ENCODE data around the gene IDH3G.
A peak's percentile ranks its signal among the peaks of the same experiment; 100 is the strongest.
"Not testable (repeated sequence)": the region's sequence is repeated elsewhere in the genome, so short reads cannot be mapped to it uniquely, and the experiment has no call there.

IDH3G gene

DNA sequence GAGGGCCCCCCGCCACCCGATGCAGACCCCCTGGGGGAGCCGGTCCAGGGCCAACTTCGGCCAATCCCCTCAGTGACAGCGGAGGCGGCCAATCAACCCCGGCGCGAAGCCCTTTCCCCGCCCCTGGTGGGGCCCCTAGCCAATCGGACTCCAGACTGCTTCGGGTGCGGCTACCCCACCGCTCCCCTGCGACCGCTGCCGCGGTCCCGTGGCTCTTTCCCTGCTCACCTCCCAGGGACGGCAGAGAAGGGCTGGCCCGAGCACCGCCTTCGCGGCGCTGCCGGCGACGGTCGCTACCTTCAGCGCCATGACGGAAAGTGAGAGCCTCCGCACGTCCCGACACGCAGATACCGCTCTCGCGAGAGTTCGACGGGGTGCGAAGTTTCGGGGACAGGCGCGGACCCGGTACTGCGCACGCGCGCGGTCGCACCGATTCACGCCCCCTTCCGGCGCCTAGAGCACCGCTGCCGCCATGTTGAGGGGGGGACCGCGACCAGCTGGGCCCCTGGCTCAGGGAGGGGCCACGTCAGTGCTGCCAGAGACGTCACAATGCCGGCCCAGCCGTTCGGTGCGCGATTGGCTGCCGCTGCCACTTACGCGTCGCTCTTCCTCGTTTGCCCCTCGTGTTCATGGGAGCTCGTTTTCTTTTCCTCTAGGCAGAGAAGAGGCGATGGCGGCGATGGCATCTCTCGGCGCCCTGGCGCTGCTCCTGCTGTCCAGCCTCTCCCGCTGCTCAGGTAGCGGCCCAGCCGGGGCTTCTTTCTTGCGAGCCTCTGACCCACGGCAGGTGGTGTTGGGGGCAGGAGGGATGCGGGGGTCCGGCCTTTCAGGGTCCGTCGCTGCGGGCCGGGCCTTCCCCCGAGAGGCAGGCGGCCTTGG is at the start of gene IDH3G, which contains the start of gene SSR4:
TSS of gene IDH3G (minus strand) at position 358 of the 879 bp plus-strand sequence. CDS start at position 309, 49 bp downstream.
TSS of gene SSR4 (plus strand) at position 651 of the 879 bp plus-strand sequence. CDS start at position 671, 20 bp downstream.
- peak; percentile 96 for DNase-seq

DNA sequence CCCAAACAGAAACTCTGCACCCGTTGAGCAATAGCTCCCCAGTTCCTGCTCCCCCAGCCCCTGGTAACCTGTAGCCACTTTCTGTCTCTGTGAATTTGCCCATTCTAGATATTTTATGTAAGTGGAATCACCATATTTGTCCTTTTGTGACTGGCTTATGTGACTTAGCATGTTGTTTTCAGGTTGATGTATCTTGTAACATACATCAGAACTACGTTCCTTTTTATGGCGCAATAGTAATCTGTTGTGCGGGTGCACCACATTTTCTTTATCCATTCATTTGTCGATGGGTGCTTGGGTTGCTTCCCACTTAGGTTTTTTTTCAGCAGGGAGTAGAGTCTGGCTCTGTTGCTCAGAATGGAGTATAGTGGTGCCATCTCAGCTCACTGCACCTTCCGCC is 42.7 kb upstream of the IDH3G start:
- no peak for DNase-seq

DNA sequence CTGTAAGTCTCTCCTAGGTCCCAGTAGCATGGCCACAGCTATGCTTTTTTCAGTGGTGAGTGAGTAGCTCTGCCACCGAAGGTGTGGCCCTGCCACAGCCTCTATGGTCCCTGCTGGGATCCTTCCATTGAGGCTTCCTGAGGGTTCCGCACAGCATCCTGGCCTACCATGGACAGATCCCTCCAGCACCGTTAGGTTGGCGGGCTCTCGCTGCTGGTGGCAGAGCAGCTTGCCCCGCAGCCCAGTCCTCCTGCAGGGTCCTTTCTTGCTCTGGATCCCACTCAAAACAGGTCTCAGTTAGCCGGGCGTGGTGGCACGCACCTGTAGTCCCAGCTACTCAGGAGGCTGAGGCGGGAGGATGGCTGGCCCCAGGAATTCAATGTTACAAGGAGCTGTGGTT is 38.6 kb upstream of the IDH3G start:
- no peak for DNase-seq

DNA sequence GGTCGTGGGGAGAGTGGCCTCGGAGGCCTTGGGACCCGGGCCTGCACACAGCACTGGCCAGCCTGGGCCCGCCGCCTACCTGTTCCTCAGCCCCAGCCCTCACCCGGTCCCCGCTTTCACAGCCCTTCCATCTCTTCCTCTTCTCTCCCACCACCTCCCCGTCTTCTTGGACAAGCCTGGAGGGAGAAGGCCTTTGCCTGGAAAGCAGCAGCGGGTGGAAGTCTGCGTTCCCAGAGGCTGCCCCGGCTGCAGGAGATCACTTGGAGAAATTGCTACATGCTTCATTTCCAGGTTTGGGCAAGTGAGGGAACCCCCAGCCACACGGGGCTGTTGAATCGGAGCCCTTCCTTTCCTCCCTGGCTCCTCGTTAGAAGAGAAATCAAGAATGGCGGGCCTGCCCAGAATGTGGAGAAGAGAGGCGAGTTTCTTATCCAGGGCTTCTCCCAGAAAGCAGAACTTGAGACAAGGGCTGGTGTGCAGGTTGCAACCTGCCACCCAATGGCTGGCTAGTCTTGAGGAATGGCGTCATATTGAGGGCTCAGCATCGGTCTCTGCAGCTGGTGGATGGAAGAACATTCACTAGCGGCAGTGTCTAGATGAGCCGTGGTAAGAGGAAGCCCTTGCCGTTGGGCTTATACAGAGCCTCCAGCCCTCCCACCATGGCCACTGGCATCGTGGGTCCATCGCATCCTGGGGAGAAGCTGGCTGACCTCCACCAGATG is 37.4 kb upstream of the IDH3G start:
- DNase-seq, result peak; percentile 29

DNA sequence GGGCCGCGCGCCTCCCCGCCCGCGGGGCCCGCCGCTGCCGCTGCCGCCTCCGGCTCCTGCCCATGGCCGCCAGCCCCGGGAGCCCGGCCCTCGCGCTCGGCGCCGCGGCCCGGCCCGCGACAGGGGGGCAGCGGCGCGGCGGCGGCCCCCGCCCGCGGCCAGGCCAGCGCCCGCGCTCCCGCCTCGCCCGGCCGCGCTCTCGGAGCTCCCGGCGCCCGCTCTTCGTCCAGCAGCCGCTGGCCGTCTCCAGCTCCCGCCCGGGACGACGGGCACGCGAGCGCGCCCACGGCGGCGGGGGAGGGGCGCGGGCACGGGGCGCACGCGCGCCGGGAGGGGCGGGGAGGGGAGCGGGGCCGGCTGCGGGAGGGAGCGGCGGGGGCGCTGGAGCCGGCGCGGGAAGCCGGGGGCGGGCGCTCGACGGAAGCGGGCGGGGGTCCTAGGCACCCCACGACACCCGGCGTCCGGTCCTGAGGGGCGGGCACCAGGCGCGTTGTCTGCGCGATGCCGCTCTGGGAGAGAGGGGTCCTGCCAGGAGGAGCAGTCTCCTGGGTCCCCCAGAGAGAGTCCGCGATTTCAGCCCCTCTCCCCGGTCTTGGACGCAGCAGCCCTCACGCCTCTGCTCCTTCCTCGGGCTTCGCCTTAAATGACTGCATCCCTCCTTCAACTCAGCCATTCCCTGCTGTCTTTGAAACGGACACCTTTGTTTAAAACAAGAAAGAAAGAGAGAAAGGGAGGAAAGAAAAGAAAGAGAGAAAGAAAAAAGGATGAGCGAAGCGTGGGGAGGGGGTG is 36.7 kb upstream of the IDH3G start:
- peak; percentile 47 for DNase-seq

DNA sequence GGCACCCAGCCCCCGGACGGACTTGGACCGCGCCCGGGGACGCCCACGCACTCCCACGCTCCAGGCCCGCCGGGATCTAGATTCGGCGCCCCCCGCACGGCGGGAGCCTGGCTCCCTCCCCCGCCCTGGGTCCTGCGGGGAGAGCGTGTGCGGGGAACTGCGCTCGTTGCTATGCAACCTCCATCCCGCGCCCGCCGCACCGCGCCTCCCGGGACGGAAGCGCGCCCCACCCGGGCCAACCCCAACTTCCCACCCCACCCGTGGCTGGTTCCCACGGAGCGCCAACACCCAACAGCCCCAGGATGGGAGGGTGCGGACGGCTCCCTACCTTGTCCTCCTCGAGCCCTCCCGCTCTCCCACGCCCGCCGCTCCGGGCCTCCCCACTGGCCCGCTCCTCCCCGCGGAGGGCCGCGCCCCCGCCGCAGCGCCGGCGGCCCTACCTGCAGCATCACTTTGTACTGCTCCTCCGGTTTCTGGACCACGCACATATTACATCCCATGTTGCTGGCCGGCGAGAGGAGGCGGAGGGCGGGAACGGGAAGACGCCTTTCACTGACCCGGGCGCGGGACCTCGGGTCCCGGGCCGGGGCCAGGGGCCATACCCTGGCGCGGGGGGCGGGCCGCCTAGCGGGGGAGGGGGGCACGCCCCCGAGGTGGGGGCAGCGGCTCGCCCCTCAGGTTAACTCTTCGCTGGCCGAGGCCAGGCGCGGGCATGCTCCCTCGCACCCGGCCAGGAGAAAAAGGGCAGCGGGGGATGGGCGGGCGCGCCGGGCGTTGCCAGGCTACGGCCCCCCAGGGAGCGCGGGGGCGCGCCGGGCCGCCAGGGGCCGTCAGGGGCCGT is 35.8 kb upstream of the IDH3G start, which contains the start of gene PDZD4:
TSS of gene PDZD4 (minus strand) at position 746 of the 841 bp plus-strand sequence. CDS start at position 500, 246 bp downstream.
- peak; percentile 27 for DNase-seq

DNA sequence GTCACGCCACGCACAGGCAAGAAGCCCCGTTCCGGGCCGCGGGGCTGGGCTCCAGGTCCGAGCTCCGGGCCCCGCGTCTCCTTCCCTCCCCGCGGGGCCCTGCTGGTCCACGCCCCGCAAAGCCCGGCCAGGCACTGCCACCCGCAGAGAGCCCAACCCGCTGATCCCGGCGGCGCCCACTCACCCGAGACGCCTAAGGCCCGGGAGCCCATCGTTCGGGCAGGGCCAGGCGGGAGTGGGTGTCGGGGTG is 35.3 kb upstream of the IDH3G start:
- peak; percentile 49 for DNase-seq

DNA sequence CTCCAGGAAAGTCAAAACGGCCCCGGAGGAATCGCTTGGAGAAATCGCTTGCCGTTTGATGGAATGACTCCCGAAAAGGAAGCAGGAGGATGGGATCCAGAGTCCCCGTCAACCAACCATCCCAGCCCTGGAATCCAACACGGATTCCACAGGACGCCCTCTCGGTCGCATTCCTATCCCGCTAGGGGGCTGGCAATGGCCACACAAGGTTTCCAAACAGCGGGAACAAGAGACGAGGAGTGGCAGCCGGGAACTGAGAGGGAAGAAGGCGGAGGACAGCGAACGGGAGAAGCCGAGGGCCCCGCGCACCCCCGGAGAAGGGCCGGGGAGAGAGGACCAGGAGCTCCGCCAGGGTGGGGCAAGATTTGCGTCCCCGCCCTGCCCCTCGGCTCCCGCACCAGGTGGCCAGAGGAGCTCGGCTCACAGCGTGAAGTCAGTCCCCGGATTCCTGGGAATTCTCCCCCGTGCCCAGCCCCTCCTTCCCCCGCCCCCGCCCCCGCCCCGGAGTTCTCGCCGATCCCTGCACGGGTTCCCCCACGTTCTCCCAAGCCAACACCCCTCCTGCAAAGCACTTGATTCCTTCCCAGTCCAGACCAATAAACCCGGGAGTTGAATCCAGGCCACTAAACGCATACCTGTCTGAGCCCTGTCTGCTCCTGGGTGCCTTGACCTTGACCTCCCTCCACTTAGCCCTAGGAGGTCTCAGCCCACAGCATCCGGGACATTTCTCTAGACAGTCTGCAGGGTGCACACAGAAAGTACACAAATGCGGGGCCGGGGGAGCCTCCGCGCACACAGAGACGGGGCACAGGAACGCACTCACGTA is 34.8 kb upstream of the IDH3G start:
- peak; percentile 34 for DNase-seq

DNA sequence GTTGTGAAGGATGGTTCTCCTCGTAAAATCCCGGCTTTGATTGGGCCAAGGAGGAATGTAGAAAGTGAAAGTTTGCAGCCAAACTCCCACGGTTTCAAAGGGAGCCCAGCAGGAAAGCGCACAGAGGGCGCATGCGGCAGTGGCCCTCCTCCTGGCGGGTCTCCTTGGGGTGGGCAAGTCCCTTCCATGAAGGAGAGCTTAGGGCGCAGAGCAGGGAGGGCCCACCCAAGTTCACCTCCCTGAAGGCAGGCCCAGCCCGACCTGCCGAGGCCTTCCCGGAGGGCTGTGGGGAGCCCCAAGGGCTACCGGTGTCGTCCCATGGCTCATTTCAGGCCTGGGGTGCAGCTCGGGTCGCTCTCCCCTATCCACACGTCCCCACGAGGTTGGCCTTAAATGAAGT is 34.1 kb upstream of the IDH3G start:
- DNase-seq, result no peak

DNA sequence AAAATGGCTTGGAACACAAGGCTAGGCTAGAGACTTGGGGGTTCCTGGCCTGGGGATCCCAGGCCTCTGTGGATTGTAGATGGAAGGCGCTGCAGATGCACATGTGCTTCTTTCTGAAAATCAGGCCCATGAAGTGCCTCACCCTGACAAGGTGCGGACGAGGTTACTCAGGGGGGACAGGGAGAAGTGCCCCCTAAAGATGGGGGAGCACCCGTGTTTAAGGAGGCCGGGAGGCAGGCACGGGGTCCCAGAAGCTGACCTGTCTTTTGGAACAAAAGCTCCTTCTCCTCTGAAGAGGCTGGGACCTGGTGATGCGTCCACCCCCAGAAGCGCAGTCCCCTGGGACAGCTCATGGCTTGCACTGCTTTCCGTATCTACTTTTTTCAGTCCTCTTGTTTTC is 33.7 kb upstream of the IDH3G start:
- DNase-seq, result no peak

DNA sequence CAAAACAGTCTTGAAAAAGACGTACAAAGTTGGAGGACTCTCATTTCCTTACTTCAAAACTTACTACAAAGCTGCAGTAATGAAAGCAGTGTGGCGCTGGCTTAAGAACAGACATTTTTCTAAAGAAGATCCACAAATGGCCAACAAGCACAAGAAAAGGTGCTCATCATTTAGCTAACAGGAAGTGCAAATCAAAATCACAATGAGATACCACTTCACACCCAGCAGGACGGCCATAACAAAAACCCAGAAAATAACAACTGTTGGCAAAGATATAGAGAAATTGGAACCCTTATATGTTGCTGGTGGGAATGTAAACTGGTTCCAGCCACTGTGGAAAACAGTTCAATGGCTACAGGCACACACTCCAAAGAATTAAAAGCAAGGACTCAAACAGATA is 32.8 kb upstream of the IDH3G start:
- no peak for DNase-seq

DNA sequence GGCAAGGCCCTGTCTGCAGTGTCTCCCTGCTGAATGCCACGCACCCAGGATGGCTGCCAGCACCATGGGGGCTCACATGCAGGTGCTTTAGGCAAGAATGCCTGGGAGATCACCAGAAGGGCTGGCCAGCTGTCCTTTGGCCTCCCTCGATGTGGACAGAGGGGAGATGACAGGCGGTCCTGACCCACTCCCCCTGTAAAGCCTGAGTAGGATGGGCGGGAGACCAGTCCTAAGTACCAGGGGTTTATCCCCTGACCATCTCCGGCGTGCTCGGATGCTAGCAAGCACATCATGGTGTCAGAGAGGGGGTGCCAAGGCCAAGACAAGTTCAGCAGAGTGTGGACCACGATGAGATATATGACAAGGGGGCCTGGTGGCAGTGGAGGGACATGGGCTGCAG is 30.9 kb upstream of the IDH3G start:
- DNase-seq, result no peak

DNA sequence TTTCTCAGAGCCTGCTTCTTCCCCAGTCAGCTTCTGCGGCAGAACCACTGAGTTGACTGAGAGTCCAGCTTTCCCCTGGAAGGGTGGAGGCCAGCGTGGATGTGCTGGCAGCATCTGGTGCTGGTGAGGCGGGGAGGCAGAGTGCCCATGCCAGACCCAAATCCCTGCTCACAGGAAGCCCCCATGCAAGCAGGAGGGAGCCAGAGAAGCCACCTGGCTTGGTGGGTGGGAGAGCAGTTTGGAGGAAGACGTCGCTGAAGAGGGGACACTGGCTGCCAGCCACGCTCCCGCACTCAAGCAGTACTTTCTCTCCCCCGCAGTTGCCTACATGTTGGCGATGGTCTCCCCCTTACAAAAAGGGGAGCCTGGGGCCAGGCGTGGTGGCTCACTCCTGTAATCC is 30.2 kb upstream of the IDH3G start:
- no peak for DNase-seq

DNA sequence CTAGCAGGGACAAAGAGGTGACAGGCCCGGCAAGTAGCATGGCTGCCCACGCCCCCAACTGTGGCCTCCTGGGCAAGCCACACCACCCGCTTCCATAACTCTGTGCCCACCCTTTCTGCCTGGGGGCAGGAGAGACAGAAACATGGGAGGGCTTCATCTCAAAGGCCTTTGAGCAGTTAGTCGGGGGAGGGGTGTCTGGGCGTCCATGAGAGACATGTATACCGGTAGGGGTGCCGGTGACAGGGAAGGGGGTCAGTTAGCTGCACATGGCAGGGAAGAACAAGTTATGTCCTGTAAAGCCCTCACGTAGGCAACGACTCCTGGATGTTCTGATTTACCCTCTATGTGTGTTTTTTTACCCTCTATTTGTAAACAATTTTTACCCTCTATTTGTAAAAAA is 26.9 kb upstream of the IDH3G start:
- no peak for DNase-seq

DNA sequence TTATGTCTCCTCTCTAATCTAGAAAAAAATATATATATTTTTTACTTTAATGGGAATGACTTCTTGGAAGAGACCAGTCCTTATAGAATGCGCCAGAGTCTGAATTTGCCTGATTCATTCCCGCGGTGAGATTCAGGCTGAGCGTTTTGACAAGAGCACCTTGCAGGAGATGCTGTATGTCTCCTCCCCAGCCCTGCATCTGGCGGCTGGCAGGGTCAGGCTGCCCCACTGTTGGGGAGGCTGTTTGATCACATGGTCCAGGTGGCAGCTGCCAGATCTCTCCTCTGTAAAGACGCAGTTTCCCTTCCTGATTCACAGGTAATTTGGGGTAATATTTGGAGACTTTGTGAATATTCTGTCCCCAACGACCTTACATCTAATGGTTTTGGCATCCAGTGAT is 26.4 kb upstream of the IDH3G start:
- DNase-seq, result no peak

DNA sequence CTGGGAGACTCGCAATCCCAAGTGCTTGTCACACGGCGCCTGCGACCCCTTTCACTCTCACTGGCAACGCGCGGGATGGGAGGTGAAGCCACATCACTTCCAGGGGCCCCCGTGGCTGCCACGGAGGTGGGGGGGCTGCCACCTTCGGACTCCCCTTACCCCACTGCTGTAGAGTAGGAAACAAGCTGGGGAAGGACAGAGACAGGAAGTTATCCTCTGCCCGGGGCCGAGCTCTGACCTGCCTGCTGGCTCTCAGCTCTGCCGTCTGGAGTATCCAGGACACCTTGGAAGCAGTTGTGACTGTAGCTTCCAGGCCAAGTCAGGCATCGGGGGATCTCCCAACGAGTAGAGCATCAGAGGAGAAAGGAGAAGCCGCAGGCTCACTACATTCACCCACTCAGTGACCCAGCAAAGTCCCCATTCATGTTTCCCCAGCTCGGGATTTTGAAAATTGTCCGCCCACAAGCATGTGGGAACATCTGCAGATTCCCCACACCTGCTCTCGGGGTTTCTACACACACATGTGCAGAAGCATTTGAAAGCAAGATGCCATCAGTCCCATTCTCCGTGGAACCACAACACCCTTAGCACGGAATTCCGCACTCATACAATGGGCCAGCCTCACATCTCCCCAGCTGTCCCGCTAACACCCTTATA is 25.3 kb upstream of the IDH3G start:
- no peak for DNase-seq

DNA sequence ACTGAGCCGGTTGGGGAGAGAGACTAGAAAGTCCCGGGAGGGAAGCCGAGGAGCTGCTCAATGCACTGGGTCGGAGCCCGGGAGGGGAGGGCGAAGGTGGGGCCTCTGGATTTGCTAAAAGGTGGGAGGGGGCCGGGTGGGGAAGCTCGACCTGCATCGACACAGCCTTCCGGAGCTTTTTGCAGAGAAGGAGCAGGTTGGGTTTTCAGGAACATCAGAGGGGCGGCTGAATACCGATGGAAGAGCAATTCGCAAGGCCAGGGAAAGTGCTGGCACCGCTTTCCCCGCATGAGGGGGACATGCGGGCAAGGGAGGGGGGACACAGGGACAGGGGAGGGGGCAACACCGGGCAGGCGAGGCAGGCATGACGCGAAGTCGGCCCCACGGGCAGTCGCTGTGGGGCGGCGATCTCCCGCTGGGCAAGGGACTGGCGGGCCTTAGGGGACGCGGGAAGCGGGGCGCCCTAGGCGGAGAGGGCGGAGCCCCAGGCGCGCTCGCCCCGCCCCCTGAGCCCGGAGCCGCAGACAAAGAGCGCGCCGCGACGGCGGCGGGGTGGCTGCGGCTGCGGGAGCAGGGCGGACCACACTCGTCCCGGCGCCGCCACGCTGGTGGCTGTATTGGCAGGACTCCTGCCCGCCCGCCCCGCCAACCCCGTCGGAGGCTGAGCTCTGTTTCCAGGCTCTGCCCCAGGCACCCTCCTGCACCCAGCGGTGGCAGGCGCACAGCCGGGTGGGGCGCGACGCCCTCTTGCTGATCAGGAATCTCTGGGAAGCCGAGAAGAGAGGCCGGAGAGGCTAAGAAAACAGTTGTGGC is 24.6 kb upstream of the IDH3G start:
- DNase-seq, result peak; percentile 82

DNA sequence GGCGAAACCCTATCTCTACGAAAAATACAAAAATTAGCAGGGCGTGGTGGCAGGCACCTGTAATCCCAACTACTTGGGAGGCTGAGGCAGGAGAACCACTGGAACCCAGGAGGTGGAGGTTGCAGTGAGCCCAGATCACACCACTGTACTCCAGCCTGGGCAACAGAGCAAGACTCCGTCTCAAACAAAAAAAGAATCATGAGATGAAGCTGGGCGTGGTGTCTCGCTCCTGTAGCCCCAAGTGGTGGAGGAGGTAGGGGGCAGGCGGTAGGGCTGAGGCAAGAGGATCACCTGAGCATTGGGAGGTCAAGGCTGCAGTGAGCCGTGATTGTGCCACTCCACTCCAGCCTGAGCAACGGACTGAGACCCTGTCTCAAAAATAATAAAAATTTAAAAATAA is 23.9 kb upstream of the IDH3G start:
- DNase-seq, result not testable (repeated sequence)

DNA sequence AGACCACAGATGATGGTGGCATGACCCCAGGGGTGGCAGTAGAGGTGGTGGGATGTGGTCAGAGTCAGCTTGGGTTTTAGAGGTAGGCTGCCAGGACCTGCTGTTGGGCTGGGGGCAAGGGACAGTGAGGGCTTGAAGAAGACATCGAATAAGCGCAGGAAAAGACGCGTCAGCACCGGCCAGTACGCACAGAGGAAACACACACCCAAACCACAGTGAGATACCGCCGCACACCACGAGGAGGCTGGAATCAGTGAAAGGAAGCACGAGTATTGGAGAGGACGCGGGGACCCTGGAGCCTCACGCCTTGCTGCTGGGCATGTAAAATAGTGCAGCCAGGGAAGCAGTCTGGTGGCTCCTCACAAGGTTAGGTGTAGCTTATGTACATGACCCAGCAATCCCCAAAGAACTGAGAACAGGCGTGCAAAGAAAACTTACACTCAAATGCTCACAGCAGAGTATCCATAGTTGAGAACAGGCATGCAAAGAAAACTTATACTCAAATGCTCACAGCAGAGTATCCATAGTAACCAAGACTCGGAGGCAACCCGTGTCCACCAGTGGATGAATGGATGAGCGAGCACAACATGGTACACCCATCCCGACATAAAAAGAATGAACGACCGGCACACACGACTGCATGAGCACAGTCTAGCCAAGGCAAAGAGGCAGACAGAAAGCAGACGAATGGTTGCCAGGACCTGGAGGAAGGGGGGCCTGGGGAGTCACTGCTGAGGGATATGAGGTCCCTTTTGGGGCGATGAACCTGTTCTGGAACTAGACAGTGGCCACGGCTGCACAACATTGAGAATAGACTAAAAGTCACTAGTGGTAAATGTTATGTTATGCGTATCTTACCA is 22.9 kb upstream of the IDH3G start:
- DNase-seq, result no peak

All from retina (tissue), 1 donor.